ENCODE results near the gene SDK2. TPM values are rescaled to one million over a fixed set of nuclear protein-coding genes. Genes with fewer than 3 reads are reported as not detected.

SDK2 gene
- total RNA-seq, 4 donors from 2014 or later: 1.4 to 6.8 (median 3.3) TPM

GRCh38 chr17:73415782-73416181 lies 228.5 kb downstream of the SDK2 start:
- H3K36me3 ChIP-seq: no peaks in the 10 kb centered on the region
- no peak overlapping the region for H3K4me3 ChIP-seq
- no peaks in the 10 kb centered on the region for H3K4me1 ChIP-seq
- H3K9me3 ChIP-seq: no peaks in the 10 kb centered on the region
- no peaks in the 10 kb centered on the region for H3K27me3 ChIP-seq
- TF ChIP-seq POLR2A (IDR thresholded peaks at IDR 0.05) (no peak), CTCF (IDR thresholded peaks at IDR 0.05) (no peak), EP300 (IDR thresholded peaks at IDR 0.05) (no peak), POLR2AphosphoS5 (IDR thresholded peaks at IDR 0.05) (no peak)
- WGBS: 98% methylated on average over 12 of the region's 15 CpGs
- H3K27ac ChIP-seq: no peak overlapping the region
- no peak for DNase-seq (ENCODE audit: low spot score in 2 of 2)

GRCh38 chr17:73414171-73414955 lies 229.9 kb downstream of the SDK2 start:
- Histone ChIP-seq H3K4me3 (no peak overlapping the region), H3K4me1 (no peaks in the 10 kb centered on the region), H3K27me3 (no peaks in the 10 kb centered on the region), H3K36me3 (no peaks in the 10 kb centered on the region), H3K9me3 (no peaks in the 10 kb centered on the region), H3K27ac (no peak overlapping the region)
- WGBS: 88% methylated on average over 20 of the region's 20 CpGs
- TF ChIP-seq POLR2A (IDR thresholded peaks at IDR 0.05) (no peak), POLR2AphosphoS5 (IDR thresholded peaks at IDR 0.05) (no peak), EP300 (IDR thresholded peaks at IDR 0.05) (no peak), CTCF (IDR thresholded peaks at IDR 0.05) (no peak)
- no peak for DNase-seq (ENCODE audit: low spot score in 2 of 2)

GRCh38 chr17:73412914-73413313 lies 231.3 kb downstream of the SDK2 start:
- DNase-seq (ENCODE audit: low spot score in 2 of 2): no peak

GRCh38 chr17:73411313-73411747 lies 232.9 kb downstream of the SDK2 start:
- no peak for DNase-seq (ENCODE audit: low spot score in 2 of 2)
- Histone ChIP-seq H3K27ac (no peak overlapping the region), H3K9me3 (no peaks in the 10 kb centered on the region), H3K27me3 (no peaks in the 10 kb centered on the region), H3K36me3 (no peaks in the 10 kb centered on the region), H3K4me1 (no peaks in the 10 kb centered on the region), H3K4me3 (no peak overlapping the region)
- WGBS: 80% methylated on average over 11 of the region's 13 CpGs
- TF ChIP-seq POLR2A (IDR thresholded peaks at IDR 0.05) (no peak), CTCF (IDR thresholded peaks at IDR 0.05) (no peak), POLR2AphosphoS5 (IDR thresholded peaks at IDR 0.05) (no peak), EP300 (IDR thresholded peaks at IDR 0.05) (no peak)

More at GRCh38 chr17:73412914-73413313, 231.3 kb downstream of the SDK2 start:
- Histone ChIP-seq H3K27me3 (no peaks in the 10 kb centered on the region), H3K9me3 (no peaks in the 10 kb centered on the region), H3K27ac (no peak overlapping the region), H3K4me1 (no peaks in the 10 kb centered on the region), H3K4me3 (no peak overlapping the region), H3K36me3 (no peaks in the 10 kb centered on the region)
- 87% methylated on average over 7 of the region's 7 CpGs for WGBS
- TF ChIP-seq POLR2AphosphoS5 (IDR thresholded peaks at IDR 0.05) (no peak), EP300 (IDR thresholded peaks at IDR 0.05) (no peak), POLR2A (IDR thresholded peaks at IDR 0.05) (no peak), CTCF (IDR thresholded peaks at IDR 0.05) (no peak)

- Histone ChIP-seq H3K9me3 (no peaks in the 10 kb centered on the region), H3K36me3 (no peaks in the 10 kb centered on the region), H3K4me3 (no peak overlapping the region), H3K4me1 (no peaks in the 10 kb centered on the region), H3K27me3 (no peaks in the 10 kb centered on the region), H3K27ac (no peak overlapping the region)
- WGBS: 54% methylated on average over 8 of the region's 11 CpGs
- TF ChIP-seq POLR2AphosphoS5 (IDR thresholded peaks at IDR 0.05): no peak
- TF ChIP-seq CTCF (IDR thresholded peaks at IDR 0.05): no peak
- TF ChIP-seq EP300 (IDR thresholded peaks at IDR 0.05): no peak
- no peak for TF ChIP-seq POLR2A (IDR thresholded peaks at IDR 0.05)
- no peak for DNase-seq (ENCODE audit: low spot score in 2 of 2)
Observed at GRCh38 chr17:73410586-73411312, 233.5 kb downstream of the SDK2 start.
